OCI-LY7 (cell line): ENCODE data around the gene ECSIT. TPM values are rescaled to one million over a fixed set of nuclear protein-coding genes. Genes with fewer than 3 reads are reported as not detected.

Source experiments
- BruUV-seq: library from RNA; stranded (reverse); fragments of 400-500 nt; replicated peaks from 2 replicates; lab custom pipeline; 2021; lab: Mats Ljungman, UMichigan
- CTCF ChIA-PET: fragments of 300-600 bp; sonication (Branson Sonifier 250); formaldehyde crosslinking; loops from one replicate; lab custom pipeline; 2022; ENCODE audit warnings: antibody characterized with exemption; ENCODE audit not compliant: unreplicated experiment; lab: Charles Lee
- POLR2A ChIA-PET: fragments of 300-600 bp; sonication (Branson Sonifier 250); formaldehyde crosslinking; loops from one replicate; lab custom pipeline; 2022; ENCODE audit warnings: antibody characterized with exemption; lab: Charles Lee
- DNase-seq: peaks from one replicate; pipeline ENCODE4 v3.0.0-alpha.2; 2015; ENCODE audit warnings: low spot score
- H2AFZ ChIP-seq: fragments of 200-600 bp; sonication (generic), shearing (Covaris generic); 2 replicates; pipeline ENCODE4 v1.6.1; 2014; ENCODE audit warnings: mild to moderate bottlenecking, antibody characterized with exemption, low read length, moderate library complexity
- H3K27ac ChIP-seq: fragments of 200-600 bp; sonication (generic); 2 replicates; pipeline ENCODE4 v1.5.1; 2014; ENCODE audit warnings: mixed run types, low read depth, mild to moderate bottlenecking, moderate library complexity, low read length, inconsistent platforms; ENCODE audit not compliant: poor library complexity, severe bottlenecking
- H3K36me3 ChIP-seq: fragments of 200-600 bp; sonication (generic); 2 replicates; pipeline ENCODE4 v1.6.1; 2014; ENCODE audit warnings: mild to moderate bottlenecking, antibody characterized with exemption, low read length, moderate library complexity, mixed read lengths; ENCODE audit not compliant: insufficient read depth
- H3K4me1 ChIP-seq: fragments of 200-600 bp; sonication (generic); 2 replicates; pipeline ENCODE4 v1.5.1; 2014; ENCODE audit warnings: mild to moderate bottlenecking, low read length; ENCODE audit not compliant: insufficient read depth, poor library complexity, severe bottlenecking
- H3K4me2 ChIP-seq: fragments of 200-600 bp; sonication (generic); 2 replicates; pipeline ENCODE4 v1.6.1; 2014; ENCODE audit warnings: mild to moderate bottlenecking, low read length
- H3K4me3 ChIP-seq: fragments of 200-600 bp; sonication (generic); 2 replicates; pipeline ENCODE4 v1.5.1; 2014; ENCODE audit warnings: mild to moderate bottlenecking, low read depth, low read length; ENCODE audit not compliant: poor library complexity, severe bottlenecking
- H3K79me2 ChIP-seq: fragments of 200-600 bp; sonication (generic); 2 replicates; pipeline ENCODE4 v1.6.1; 2016; ENCODE audit warnings: low read depth, mild to moderate bottlenecking, low read length, moderate library complexity, mixed read lengths; ENCODE audit not compliant: insufficient read depth
- H3K9me2 ChIP-seq: fragments of 200-600 bp; sonication (generic); 2 replicates; pipeline ENCODE4 v1.6.1; 2016; ENCODE audit warnings: mild to moderate bottlenecking, low read length, mixed read lengths; ENCODE audit not compliant: insufficient read depth
- H3K9me3 ChIP-seq: fragments of 200-600 bp; sonication (generic); 2 replicates; pipeline ENCODE4 v1.6.1; 2014; ENCODE audit warnings: mild to moderate bottlenecking, mixed run types, low read length, mixed read lengths
- H4K20me1 ChIP-seq: fragments of 200-600 bp; sonication (generic); 2 replicates; pipeline ENCODE4 v1.6.1; 2014; ENCODE audit warnings: mild to moderate bottlenecking, antibody characterized with exemption, low read length, moderate library complexity, mixed read lengths; ENCODE audit not compliant: insufficient read depth
- EZH2phosphoT487 ChIP-seq: fragments of 200-600 bp; sonication (generic); IDR thresholded peaks from 2 replicates; pipeline ENCODE4 v1.6.1; 2018; ENCODE audit warnings: low read depth, borderline replicate concordance, mild to moderate bottlenecking, mixed run types, antibody characterized with exemption, low read length, moderate library complexity, mixed read lengths
- intact Hi-C: fragments of 100-400 bp; cut with micrococcal nuclease; formaldehyde crosslinking; loops from one replicate; pipeline ENCODE4 v1.10.0; 2022; ENCODE audit not compliant: unreplicated experiment
- total RNA-seq, 2 experiments: library from RNA; depleted of rRNA in 1 of 2; stranded (reverse); fragments of >200 nt in 1 of 2; shearing (Covaris generic) in 1 of 2; gene quantifications; 2 replicates each; pipeline ENCODE4 v1.2.3, GENCODE V29; 2014 to 2022
- TF ChIP-seq, protein P1 (sequence below): fragments of 200-600 bp; sonication (generic); conservative IDR thresholded peaks from 2 replicates; pipeline ENCODE4 v1.5.1; 2014; ENCODE audit warnings: mild to moderate bottlenecking, antibody characterized with exemption, low read length, moderate library complexity, mixed read lengths

Gene ECSIT
- total RNA-seq, 2 experiments from 2014 or later: 40.6 to 59.5 TPM

DNA sequence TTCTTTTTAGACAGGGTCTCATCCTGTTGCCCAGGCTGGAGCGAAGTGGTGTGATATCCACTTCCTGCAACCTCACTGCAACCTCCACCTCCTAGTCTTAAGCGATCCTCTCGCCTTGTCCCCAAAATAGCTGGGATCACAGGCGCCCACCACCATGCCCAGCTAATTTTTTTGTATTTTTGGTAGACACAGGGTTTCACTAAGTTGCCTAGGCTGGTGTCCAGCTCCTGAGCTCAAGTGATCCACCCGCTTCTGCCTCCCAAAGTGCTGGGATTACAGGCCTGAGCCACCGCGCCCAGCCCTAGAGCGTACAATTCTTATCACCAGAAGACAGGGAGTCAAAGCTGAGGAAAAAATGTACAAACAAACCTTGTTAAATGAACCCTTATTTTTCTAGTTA is 34.6 kb upstream of the ECSIT start:
- intact Hi-C loops: no loop called here
- no peaks in the 10 kb centered on the region for H3K9me2 ChIP-seq
- peaks cover 63% of the 10 kb centered on the region for H3K4me1 ChIP-seq
- peak overlapping the region; percentile 24; the same call in 1 of the 2 replicates for H2AFZ ChIP-seq
- TF ChIP-seq EZH2phosphoT487: no peak
- CTCF ChIA-PET: no interaction called here
- peaks cover 19% of the 10 kb centered on the region for H3K79me2 ChIP-seq
- POLR2A ChIA-PET: interaction anchor here (1.0 to 1.1 kb wide), 2 partner anchors 15 to 34 kb away, joined by 3 read pairs; partner anchors contain the start of gene ECSIT
- no peaks in the 10 kb centered on the region for H3K36me3 ChIP-seq
- no peak for DNase-seq
- H3K27ac ChIP-seq: peak overlapping the region; percentile 44
- H4K20me1 ChIP-seq: peaks cover 3% of the 10 kb centered on the region; the same call in 1 of the 2 replicates
- no TSS peak for BruUV-seq
- H3K9me3 ChIP-seq: no peaks in the 10 kb centered on the region
- peak overlapping the region; percentile 25; the same call in 1 of the 2 replicates for H3K4me2 ChIP-seq
- H3K4me3 ChIP-seq: no peak overlapping the region

DNA sequence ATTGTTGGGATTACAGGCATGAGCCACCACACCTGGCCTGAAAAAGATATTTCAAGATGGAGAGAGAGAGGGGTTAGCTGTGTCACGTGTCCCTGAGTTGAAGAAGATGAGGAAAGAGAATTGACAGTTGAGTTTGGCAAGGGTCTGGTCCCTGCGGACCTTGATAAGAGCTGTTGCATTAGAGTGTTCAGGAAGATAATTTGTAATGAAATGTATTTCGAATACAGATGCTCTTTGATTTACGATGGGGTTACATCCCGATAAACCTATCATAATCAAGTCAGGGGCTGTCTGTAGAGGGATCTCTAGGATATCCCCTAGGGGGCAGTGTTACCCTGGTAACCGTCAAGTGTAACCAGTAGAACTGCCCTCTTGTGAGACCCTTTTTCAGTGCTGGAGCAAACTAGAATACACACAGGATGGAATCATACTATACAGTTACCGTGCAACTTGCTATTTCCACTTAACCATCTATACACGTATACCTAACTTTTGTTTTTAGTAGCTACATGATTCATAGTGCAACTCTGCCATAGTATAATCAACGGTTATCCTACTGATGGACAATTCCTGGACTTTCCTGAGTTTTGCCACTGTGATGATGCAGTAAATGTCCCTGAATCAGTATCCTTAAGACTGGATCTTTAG is 31.6 kb upstream of the ECSIT start:
- ChIA-PET CTCF (no interaction called here), POLR2A (interaction anchor here (0.5 to 1.8 kb wide), 2 partner anchors 18 to 26 kb away, joined by 3 to 6 read pairs; no protein-coding TSS in a partner anchor)
- no TSS peak for BruUV-seq
- Histone ChIP-seq H3K4me1 (peaks cover 64% of the 10 kb centered on the region), H2AFZ (no peak overlapping the region), H3K9me3 (no peaks in the 10 kb centered on the region), H3K27ac (peak overlapping the region; percentile 73), H3K79me2 (peaks cover 41% of the 10 kb centered on the region), H3K36me3 (peaks cover 10% of the 10 kb centered on the region; the same call in 1 of the 2 replicates), H3K9me2 (no peaks in the 10 kb centered on the region), H3K4me2 (peak overlapping the region; percentile 67), H3K4me3 (peak overlapping the region; percentile 96), H4K20me1 (peaks cover 10% of the 10 kb centered on the region; the same call in 1 of the 2 replicates)
- peak; percentile 96 for DNase-seq
- no peak for TF ChIP-seq EZH2phosphoT487
- TF ChIP-seq, protein P1, sequence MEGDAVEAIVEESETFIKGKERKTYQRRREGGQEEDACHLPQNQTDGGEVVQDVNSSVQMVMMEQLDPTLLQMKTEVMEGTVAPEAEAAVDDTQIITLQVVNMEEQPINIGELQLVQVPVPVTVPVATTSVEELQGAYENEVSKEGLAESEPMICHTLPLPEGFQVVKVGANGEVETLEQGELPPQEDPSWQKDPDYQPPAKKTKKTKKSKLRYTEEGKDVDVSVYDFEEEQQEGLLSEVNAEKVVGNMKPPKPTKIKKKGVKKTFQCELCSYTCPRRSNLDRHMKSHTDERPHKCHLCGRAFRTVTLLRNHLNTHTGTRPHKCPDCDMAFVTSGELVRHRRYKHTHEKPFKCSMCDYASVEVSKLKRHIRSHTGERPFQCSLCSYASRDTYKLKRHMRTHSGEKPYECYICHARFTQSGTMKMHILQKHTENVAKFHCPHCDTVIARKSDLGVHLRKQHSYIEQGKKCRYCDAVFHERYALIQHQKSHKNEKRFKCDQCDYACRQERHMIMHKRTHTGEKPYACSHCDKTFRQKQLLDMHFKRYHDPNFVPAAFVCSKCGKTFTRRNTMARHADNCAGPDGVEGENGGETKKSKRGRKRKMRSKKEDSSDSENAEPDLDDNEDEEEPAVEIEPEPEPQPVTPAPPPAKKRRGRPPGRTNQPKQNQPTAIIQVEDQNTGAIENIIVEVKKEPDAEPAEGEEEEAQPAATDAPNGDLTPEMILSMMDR: peak; percentile 95
- intact Hi-C loops: loop anchor here (1.0 kb wide), 1 partner anchor 27 kb away; no protein-coding TSS in a partner anchor

DNA sequence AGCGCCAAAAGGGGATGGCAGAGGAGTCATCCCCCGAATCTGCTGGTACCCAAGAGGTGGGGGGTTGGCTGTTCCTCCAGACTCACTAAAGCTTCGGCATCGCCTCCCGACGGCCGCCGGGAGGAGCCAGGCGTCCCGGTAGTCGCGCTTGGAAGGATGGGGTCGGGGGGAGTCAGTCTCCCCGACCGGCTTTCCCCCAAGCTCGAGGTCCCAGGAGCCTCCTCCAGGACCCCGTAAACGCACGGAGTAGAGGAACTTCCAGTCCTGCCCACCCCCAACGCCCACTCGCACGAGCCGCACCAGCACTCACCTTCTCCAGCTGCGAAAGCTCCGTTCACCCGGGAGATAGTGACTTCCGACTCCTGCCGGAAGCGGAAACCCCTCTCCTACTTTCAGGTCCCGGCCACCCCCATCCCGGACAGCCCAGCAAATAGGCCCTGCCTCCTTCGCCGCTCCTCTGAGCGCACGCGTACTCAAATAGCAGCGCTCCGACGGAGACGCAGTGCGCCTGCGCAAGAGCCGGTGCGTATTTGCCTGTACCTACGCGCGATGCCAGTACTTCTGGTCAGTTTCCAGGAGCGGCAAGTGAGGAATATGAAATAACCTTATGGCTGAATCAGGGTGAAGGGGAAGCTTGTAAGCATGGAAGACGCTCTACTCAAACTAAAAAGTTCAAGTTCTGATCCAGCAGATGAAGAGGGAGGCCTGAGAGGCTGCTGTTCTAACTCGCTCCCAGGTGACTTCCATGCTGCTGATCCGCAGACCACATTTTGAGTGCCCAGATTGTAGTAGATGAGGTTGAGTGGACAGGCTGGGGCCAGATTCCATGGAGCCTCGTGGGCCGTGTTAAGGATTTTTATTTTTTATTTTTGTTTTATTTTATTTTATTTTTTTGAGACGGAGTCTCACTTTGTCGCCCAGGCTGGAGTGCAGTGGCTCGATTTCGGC is 30.2 kb upstream of the ECSIT start, which contains the start of gene ELOF1:
ELOF1 (minus strand) TSS at position 350 of the 948 bp plus-strand sequence. CDS start 4,883 bp downstream, outside the sequence.
- peak; percentile 99 for DNase-seq
- peak within 1 kb of the TSS; percentile 96 for H3K4me3 ChIP-seq
- H3K27ac ChIP-seq: peak within 1 kb of the TSS; percentile 73
- peaks cover 56% of the 10 kb centered on the region for H3K4me1 ChIP-seq
- intact Hi-C loops: no loop called here
- no peaks in the 10 kb centered on the region for H3K9me3 ChIP-seq
- ChIA-PET POLR2A (interaction anchor here (0.6 to 1.2 kb wide), 4 partner anchors 16 to 184 kb away, joined by 3 to 6 read pairs (median 3); partner anchors contain the start of gene SWSAP1), CTCF (interaction anchor here (0.6 kb wide), 2 partner anchors 27 to 29 kb away, joined by 3 read pairs; no protein-coding TSS in a partner anchor)
- H3K79me2 ChIP-seq: peaks cover 46% of the 10 kb centered on the region
- H4K20me1 ChIP-seq: peaks cover 10% of the 10 kb centered on the region; the same call in 1 of the 2 replicates
- TSS peak; percentile 97 for BruUV-seq
- no peaks in the 10 kb centered on the region for H3K9me2 ChIP-seq
- peaks cover 24% of the 10 kb centered on the region for H3K36me3 ChIP-seq
- TF ChIP-seq, protein P1: peak; percentile 55
- no peak for TF ChIP-seq EZH2phosphoT487
- peak within 1 kb of the TSS; percentile 93 for H3K4me2 ChIP-seq
- peak within 1 kb of the TSS; percentile 37; the same call in 1 of the 2 replicates for H2AFZ ChIP-seq
